Measurements from ENCODE around the gene FBXO9. TPM values are rescaled to one million over a fixed set of nuclear protein-coding genes. Genes with fewer than 3 reads are reported as not detected.

Gene FBXO9
- 24.1 and 28.4 TPM in 2 replicates for total RNA-seq

DNA sequence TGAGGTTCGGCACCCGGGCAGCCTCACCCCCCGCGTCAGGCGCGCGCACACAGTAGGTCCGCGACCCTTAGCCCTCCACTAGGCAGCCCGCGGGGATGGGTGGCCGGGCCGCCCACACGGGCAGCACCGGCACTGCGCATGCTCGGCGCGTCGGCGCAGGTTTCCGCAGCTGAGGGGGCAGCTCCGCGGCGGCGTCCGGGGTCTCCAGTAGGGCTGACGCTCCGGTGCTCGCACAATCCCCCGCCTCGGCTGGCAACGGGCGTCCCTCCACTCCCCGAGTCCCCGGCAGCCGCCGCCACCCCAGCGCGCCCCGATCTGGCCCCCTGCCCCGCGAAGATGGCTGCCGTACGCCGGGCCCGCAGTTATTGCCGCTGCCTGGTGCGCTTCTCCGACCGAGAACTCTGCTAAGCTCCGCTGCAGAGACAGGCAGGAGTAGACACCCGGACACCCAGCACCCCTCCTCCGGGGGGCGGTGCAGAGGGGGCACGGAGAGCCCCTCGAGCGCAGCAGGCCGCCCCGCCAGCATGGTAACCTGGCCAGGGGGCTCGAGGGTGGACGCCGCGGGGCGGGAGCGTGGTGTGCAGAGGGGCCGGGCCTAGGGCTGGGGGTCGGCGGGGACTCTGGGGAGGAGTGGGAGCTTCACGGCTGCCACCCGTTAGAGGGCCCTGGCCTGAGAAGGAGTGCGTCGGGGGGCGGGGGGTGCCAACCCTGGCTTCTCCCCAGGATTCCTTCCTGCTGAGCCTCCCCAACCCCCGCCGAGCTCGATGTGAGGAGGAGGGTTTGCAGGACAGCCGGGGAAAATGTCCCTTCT, at the start of gene FBXO9:
Gene FBXO9 (plus strand): TSS at position 139 of the 811 bp plus-strand sequence. CDS start 386 bp downstream, at position 525.

DNA sequence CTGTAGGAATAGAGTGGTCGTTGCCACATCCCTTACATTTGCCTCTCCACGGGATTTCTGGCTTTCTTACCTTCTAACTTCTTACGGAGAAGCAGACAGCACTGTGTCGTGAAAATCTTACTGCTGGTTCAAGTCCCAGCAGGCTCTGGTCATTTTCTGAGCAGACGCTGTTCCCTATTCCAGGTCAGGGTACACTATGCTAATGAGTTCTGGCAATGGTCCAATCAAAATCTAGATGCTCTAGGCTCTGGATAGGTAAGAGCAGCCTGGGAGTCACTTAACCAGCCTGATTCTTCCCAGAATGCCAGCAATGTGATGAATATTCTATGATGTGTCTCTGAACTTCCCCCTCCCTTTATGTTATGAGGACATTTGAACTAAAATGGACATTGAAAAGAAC, 83.5 kb downstream of the FBXO9 start, which contains the start of gene GCM1:
Gene GCM1 (minus strand): TSS at position 158 of the 400 bp plus-strand sequence. CDS start 3,209 bp downstream, outside the sequence.

Other genes starting within 250 kb of the FBXO9 start
- gene GSTA5, start 224.6 kb upstream of the FBXO9 start, total RNA-seq: not detected in 2 replicates
- not detected in 2 replicates for gene GSTA3, start 155.7 kb upstream of the FBXO9 start, total RNA-seq
- 13.4 and 29.3 TPM in 2 replicates for gene GSTA4, start 70.1 kb upstream of the FBXO9 start, total RNA-seq
- 5.9 and 8.2 TPM in 2 replicates for gene CILK1, start 3.6 kb upstream of the FBXO9 start, total RNA-seq
- gene GCM1, start 83.4 kb downstream of the FBXO9 start, total RNA-seq: not detected in 2 replicates